ENCODE data around the gene SYT8.

Gene SYT8

GRCh38 chr11:1832211-1832919, 2.4 kb upstream of the SYT8 start:
- DNase-seq, result peak; percentile 28

- no peak for DNase-seq
Measured at GRCh38 chr11:1832920-1833295, 1.9 kb upstream of the SYT8 start.

DNA sequence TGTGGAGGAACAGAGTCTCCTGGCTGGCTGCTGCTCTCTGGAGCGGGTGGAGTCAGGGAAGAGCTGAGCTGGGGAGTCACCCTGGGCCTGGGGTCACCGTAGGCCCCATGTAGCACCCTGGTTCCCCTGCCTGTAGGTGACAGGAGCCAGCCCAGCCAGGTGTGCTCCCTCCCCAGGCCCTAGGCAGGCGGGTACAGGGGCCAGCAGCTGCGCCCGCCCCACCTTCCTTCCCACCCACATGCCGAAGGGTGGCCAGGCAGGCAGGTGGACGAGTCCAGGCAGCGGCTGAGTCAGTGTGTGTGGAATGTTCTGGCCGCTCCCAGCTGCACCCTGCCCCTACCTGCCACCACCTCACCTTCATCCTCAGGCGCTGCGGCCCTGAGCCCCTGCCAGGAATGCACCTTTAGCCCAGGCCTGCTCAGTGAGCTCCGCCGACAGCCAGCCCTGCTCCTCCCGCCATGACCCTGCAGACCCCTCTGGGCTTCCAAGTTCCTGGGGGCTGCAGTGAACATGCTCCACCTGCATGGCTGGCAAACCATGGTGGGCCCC, 654 bp upstream of the SYT8 start:
- DNase-seq, result no peak

DNA sequence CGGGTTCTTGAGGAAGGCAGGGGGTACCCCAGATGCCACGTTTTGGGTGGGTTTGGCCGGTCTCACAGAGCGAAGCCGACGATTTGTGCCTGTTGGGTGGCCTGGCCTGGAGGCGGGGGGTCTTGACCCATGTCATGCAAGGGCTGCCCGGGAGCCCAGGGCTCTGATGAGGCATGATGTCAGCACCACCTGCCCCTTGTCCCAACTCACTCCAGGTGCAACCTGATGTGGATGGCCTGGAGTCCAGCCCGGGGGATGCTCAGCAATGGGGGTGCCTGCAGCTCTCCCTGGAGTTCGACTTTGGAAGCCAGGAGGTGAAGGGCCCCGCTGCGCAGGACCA, 851 bp downstream of the SYT8 start:
- DNase-seq, result no peak

- DNase-seq, result no peak
Measured at GRCh38 chr11:1836011-1836945, 1.5 kb downstream of the SYT8 start.

DNA sequence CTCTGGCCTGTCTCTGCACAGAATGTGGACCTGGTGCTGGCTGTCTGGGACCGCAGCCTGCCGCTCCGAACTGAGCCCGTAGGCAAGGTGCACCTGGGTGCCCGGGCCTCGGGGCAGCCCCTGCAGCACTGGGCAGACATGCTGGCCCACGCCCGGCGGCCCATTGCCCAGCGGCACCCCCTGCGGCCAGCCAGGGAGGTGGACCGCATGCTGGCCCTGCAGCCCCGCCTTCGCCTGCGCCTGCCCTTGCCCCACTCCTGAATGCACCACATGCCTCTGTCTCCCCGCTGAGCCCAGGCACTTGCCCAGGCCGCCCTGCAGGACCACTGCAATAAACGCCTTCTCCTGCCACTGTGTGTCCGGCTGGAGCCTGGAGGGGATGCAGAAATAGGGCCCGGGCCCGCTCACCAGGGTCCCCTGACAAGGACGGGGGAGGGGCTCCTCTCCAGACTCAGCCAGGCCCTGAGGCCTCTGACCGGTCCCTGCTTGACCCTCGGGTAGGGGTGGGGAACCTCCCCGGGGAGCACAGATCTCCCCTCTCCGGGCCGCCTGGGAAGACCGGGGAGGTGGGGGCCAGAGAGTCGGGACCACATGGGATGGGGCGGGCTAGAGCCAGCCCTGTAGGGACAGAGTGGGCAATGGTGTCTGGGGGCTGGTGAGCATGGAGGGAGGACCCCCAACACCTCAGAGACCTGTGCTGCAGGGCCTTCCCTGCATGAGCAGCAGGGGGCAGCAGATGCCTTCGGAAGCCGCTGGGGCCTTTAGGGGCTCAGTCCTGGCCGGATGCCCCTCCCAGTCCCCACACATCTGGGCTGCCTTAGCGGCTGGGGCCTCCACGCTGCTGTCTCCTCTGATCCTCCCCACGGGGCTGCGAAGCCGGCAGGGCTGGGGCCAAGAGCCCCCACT, 2.6 kb downstream of the SYT8 start:
- peak; percentile 65 for DNase-seq

DNA sequence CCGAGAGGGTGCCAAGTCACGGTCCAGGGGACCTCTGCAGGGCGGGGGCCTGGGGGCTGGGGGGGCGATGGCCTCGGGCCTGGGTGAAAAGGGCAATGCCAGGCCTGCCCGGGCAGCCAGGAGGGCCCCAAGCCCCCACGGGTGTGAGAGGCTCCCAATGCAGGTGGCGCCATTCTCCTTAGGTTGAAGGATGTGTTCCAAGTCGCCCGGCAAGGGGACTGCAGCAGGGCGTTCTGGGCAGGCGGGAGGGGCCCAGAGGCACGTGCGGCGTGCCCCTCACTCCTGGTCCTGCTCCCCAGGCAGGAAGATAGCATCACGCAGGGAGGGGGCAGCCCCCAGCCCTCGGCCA, 3.3 kb downstream of the SYT8 start:
- no peak for DNase-seq

- DNase-seq, result no peak
Measured at GRCh38 chr11:1838426-1839144, 3.8 kb downstream of the SYT8 start, which contains the start of gene TNNI2. Gene TNNI2 (plus strand): TSS chr11:1838981. CDS start chr11:1839697, 716 bp downstream.

DNA sequence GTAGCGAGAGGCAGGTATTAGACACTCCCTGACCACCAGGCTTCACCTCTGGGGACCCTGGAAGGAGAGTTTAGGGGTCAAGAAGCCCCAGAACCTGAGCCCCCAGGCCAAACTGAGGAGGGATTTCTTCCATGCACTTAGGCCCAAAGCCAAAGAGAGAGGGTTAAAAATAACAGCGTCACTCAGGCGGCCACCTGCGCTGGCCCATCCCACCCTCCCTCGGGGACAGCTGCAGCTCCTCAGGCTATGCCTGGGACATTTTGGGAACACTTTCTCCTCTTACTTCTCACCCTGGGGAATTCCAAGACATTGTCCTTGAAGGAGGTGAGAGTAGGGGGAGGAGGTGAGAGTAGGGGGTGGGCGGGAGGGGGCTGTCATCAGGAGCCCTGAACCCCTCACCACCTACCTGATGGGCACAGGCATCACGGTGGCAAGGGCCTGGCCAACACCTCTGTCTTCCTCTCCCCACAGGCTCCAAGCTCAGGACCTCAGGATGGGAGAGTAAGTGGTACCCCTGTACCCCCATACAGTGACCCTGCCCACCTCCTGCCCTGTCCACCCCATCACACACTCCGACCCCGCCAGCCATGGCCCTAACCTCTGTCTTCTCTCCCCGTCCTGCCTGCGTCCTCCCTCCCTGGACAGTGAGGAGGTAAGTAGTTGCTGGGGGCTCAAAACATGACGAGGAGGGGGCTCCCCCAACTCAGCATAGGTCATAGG, 4.6 kb downstream of the SYT8 start:
- DNase-seq, result no peak

DNA sequence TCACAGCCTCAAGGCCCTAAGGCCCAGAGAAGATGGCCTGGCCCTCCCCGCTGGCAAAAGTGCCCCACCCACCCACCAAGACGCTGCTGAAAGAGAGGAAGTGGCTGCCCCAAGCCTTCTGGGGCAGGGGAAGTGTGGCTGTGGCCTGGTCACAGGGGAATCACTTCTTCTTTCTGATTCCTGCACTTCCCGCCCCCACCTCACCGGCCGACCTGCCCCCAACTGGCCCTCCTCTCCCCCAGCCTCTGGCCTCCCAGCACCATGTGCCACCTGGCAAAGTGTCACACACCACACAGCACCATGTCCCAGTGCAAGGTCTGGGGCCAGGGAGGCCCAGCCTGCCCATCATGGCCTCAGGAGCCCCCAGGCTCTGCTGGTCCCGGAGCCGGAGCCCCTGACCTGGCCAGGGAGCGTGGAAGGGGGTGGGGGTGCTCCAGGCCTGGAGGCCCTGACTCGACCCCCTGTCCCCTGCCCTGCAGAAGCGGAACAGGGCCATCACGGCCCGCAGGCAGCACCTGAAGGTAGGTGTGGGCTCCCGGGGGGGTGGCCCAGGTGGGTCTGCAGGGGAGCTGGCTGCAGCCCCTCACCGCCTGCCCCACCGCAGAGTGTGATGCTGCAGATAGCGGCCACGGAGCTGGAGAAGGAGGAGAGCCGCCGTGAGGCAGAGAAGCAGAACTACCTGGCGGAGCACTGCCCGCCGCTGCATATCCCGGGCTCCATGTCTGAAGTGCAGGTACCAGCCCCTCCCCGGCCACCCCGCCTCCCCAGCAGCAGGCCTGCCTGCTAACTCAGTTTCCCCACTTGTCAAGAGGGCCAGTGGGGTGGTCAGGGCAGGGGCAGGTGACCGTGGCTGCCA, 5.4 kb downstream of the SYT8 start:
- DNase-seq, result no peak

- no peak for DNase-seq
Measured at GRCh38 chr11:1840780-1841480, 6.1 kb downstream of the SYT8 start.

GRCh38 chr11:1841511-1842148, 6.8 kb downstream of the SYT8 start:
- no peak for DNase-seq

GRCh38 chr11:1842149-1843097, 7.6 kb downstream of the SYT8 start:
- no peak for DNase-seq

GRCh38 chr11:1843098-1843473, 8.3 kb downstream of the SYT8 start:
- no peak for DNase-seq

DNA sequence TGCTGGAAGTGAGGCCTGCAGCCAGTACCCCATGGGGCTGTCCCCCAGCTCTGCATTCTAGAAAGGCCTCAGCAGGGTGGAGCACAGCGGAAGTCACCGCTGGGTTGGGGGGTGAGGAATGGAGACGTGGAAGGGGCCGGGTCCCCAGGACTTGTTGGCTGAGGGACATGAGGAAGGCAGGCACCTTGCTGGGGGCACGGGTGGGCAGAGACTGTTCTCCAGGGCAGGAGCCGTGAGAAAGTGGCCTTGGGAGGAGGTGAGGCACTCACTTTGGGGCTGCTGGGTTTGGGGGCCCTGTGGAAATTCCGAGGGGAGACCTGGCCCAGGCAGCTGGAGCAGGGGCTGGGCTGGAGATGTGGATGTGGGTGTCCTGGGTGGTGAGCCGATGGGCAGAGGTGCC, 9.0 kb downstream of the SYT8 start:
- DNase-seq, result no peak

GRCh38 chr11:1844221-1845094, 9.7 kb downstream of the SYT8 start:
- DNase-seq, result no peak

- no peak for DNase-seq
Measured at GRCh38 chr11:1845095-1845429, 10.3 kb downstream of the SYT8 start.

Measured in fibroblast of skin of scalp (primary cell).